SU-DHL-6 (cell line): ENCODE data around the gene PTPRN2.

ENCODE experiments used
- CTCF ChIP-seq: fragments of 200-600 bp; sonication (generic); IDR thresholded peaks from one replicate; pipeline ENCODE4 v1.5.1; 2017; ENCODE audit warnings: antibody characterized with exemption, mild to moderate bottlenecking, low read length, moderate library complexity; ENCODE audit not compliant: insufficient read depth, poor library complexity, severe bottlenecking
- EZH2phosphoT487 ChIP-seq: fragments of 200-600 bp; sonication (generic), shearing (Covaris generic); conservative IDR thresholded peaks from 2 replicates; pipeline ENCODE4 v1.6.1; 2018; ENCODE audit warnings: mild to moderate bottlenecking, antibody characterized with exemption, low read length, moderate library complexity, mixed read lengths

DNA sequence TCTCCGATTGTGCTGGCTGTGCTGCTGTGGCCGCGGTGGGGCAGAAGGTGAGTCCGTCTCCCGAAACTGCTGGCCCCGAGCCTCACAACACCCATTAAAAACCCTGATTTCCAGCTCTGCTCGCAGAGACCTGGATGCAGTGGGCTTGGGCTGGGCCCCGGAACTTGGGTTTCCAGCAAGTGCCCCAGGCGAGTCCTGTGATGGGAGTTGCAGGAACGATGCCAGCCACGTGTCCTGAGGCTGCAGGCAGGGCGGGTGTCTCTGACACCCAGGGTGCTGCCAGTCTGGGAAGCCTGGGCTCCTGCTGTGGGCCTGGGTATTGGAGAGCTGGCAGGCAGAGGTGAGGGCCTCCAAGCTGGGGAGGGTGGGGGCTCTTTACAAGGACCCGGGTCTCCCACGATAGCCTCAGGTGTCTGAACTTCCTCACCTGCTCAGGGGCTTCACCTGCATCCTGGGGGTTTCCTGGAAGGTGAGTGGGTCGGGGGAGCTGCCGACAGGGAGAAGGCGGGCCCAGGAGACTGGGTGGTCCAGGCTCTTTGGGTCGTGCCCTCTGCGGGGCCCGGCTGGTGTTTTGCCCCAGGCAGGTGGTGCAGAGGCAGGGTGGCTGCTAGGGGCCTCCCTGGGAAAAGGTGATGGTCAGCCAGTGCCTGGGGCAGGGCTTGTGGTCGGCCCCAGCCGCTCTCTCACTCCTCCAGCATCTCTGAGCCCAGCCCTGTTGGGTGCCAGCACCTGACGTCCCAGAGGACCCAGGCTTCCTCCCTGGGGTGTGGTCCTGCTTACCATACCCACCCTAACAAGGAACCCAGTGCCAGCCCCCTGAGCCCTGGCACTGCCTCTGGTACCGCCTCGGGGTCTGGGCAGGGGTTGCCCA, 1070.5 kb downstream of the PTPRN2 start:
- TF ChIP-seq CTCF (no peak), EZH2phosphoT487 (no peak)
